Endometrium (tissue), 2 donors: ENCODE data around the gene SPCS2.
"Not testable (repeated sequence)": the region's sequence is repeated elsewhere in the genome, so short reads cannot be mapped to it uniquely, and the experiment has no call there.

ENCODE experiments used
- FAIRE-seq: peaks from 2 replicates; lab custom pipeline; 2012; peaks lifted over from hg19 to GRCh38; lab: Jason Lieb, UNC
- donor health status: control.
- donor health status: control.

Gene SPCS2

DNA sequence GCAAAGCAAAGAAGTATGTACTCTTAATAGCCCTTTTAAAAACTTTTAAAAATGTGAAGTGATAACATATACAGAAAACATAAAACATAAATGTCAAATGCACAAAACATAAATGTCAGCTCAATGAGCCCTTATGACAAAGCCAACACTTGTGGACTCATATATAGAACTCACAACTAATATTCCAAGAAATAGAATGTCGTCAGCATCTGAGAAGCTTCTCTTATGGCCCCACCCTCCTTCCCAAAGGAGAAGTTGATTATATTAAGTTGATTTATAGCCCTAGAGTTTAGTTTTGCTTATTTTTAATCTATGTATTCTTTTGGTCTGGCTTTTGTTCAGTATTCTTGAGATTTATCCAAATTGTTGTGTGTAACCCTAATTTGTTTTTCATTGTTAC, 53.5 kb downstream of the SPCS2 start:
- no peak for FAIRE-seq

GRCh38 chr11:75004215-75004614, 55.1 kb downstream of the SPCS2 start:
- no peak for FAIRE-seq

GRCh38 chr11:75011357-75011756, 62.3 kb downstream of the SPCS2 start:
- FAIRE-seq: no peak

DNA sequence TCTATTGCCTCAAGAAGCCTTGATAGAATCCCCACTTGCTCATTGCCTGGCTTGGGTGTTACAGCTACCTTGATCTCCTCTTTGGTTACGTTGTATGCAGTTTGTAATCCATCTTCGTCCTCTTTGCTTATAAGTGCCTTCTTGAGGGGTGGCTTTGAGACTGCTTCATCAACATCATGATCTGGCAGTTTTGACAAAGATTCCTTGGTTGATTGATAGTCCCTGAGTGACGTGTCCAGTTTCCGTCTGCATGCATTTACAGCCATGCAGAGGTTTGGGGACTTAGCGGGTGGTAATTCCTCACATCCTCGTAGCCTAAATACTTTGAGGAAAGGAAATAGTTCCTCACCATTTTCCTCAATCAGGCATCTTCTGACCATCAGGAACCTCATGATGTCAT, 62.8 kb downstream of the SPCS2 start:
- no peak for FAIRE-seq

DNA sequence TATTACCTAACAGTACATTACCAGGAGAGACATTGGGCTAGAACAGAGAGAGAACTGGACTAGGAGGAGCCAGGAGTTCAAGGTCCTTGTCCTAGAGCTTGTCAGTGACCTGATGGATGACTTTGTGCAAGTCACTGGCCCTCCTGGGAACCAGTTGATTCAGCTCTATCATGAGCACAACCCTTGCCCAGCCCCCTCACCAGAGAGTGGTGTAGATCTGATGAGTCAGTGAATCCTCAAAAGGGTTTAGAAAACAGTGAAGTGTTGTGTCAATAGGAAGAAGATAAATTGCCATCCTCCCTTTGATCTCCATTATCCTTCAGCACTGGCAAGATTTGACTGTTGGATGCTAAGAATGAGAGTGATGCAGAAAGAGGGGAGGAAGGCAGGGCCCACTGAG, 64.0 kb downstream of the SPCS2 start:
- no peak for FAIRE-seq

GRCh38 chr11:75014129-75014528, 65.1 kb downstream of the SPCS2 start:
- FAIRE-seq: no peak

- not testable (repeated sequence) for FAIRE-seq
These were observed 70.1 kb downstream of the SPCS2 start for GRCh38 chr11:75019200-75019599.

GRCh38 chr11:75020328-75020727, 71.3 kb downstream of the SPCS2 start:
- FAIRE-seq: not testable (repeated sequence)

DNA sequence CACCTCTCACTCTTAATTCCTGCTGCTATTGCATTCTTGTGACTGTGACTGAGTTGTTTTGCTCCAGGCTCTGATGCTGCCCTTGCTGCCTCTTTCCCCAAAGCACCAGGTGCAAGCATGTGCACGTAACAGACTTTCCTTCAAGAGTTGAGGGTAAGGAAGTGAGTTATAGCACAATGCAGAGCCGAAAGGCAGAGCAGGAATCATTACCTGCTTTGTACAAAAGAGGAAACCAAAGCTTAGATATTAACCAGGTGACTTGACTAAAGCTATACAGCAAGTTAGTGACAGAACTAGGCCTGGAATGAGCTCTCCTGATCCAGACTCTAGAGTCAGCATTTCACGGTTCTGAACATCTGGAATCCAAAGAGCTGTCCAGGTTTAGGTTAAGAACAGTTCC, 73.2 kb downstream of the SPCS2 start:
- no peak for FAIRE-seq

GRCh38 chr11:75022759-75023396, 73.8 kb downstream of the SPCS2 start:
- no peak for FAIRE-seq

DNA sequence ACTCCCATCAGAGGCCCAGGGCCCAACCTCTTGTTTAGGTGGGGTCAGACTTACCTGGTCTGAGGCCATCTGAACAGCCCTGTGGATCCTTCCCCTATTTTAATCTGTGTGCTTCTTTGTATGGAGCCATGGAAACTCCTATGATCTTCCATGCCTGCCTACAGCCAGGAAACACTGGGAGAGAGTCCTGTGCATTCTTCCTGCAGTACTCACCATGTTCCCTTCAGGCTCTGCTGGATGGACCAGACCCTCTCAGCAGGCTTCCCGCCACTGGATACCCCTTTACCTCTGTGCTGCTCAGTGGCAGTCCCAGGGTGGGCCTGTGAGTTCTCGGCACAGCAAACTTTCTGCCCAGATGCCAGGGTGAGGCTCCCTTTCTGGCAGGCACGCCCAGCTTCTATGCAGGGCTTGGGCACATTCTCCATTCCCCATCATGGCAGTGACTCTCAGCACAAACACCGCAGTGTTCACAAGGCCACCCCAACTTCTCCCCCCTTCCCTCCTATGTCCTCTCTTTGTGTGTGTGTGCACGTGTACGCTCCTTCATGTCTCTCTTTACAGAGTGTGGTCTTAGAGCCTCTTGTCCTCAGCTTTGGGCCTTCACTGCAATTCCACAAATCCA, 74.5 kb downstream of the SPCS2 start:
- no peak for FAIRE-seq

GRCh38 chr11:75024068-75024449, 75.0 kb downstream of the SPCS2 start:
- FAIRE-seq: no peak

DNA sequence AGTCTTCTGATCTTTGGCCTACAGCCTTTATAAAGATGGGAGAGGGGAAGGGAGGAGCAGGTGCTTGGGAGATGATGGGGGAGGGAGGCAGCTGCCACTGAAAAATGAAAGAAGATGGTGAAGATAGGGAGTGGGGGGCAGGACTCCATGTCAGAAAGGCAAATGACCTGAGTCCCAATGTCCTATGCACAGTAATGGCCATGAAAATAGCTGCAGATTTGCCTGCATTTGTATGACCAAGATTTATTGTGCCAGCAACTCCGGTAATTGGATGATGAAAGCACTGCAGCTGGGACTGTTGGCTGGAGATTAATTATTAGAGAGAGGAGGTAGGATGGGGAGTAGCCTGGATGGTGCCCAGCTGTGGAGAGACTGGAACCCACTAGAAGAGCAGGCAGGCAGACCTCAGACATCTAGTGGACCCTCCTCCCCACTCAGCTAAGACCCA, 75.7 kb downstream of the SPCS2 start:
- no peak for FAIRE-seq

GRCh38 chr11:75025561-75025960, 76.5 kb downstream of the SPCS2 start:
- no peak for FAIRE-seq

DNA sequence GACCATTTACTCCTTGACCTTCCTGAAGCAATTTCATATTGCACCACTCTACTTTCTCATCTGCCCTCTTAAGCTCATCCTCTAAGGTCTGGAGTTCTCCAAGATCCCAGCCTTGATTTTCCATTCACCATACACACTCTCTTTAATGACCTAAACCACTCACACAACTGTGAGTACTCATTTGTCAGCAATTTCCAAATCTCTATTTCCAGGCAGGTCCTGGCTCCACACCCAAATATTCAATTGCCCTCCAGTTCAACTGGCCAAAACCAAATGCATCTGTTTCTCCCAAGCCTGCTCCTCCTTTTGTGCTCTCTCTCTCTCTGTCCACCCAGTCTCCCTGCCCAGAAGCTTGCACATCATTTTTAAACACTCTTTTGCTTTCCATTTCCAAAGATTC, 79.3 kb downstream of the SPCS2 start:
- FAIRE-seq: no peak
